Right hindlimb (tissue), 1 donor: ENCODE results near the gene GRM2.

ENCODE experiments used
- DNase-seq: peaks from one replicate; pipeline ENCODE4 v3.0.0-alpha.2; 2018

The GRM2 gene

DNA sequence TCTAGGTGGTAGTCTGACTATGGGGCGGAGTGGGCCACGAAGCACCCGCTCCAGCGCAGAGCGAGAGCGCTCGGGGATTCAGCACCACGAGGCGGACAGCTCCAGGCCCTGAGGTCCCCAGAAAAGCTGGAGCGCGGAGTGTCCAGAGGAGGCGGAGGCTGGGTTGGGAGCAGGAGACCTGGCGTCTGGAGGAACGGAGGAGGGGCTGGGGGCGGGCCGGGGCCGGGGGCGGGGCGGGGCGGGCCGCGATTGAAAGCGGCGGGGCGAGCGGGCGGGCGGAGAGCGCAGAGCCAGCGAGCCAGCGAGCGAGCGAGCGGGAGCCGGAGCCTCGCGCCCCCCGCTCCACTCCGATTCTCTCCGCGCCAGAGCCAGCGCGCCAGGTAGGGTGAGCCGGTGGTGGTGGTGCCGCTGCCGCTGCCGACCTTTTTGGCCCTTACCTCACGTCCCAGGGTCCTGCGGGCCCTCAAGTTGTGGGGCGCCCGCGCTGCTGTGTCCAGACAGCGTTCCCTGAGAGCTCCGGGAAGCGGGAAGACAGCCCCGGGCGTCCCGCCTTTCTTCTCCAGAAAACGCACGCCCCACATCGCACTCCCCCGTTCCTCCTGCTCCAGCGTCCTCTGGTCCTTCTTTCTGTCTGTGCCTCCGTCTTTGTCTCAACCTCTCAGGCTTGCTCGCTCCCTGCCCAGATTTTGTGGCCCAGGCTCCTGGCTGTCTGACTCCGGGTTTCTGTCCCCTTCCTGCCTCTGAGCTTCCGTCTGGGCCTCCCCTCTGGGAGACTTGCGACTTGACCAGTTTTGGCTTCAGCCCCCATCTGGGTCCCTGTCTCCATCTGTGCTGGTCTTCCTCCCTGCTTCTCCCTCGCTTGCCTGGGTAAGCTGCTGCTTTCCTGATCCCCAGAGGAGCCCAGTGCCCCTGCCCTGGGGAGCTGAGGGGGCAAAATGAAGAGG lies at the start of gene GRM2:
Gene GRM2 (plus strand): TSS at position 281 of the 944 bp plus-strand sequence. CDS start 1,916 bp downstream, outside the sequence.
- DNase-seq = peak; percentile 93

DNA sequence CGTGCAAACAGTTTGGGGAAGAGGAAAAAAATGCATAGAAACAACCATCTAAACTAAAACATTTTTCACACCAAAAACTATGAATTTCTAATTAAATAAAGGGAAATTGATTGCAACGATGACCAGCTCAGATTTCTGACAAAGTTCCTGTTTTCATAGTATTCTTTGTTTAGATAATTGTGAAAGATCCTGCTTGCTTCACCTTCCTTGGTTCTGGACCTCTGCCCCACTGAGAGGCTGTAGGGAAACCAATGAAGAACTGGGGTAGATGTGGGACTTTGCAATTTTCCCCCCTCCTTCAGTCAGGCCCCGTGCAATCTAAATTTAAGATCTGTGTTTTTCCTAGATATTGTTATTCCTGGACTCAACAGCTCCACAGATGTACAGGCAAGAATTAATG lies 49.6 kb upstream of the GRM2 start:
- no peak for DNase-seq

DNA sequence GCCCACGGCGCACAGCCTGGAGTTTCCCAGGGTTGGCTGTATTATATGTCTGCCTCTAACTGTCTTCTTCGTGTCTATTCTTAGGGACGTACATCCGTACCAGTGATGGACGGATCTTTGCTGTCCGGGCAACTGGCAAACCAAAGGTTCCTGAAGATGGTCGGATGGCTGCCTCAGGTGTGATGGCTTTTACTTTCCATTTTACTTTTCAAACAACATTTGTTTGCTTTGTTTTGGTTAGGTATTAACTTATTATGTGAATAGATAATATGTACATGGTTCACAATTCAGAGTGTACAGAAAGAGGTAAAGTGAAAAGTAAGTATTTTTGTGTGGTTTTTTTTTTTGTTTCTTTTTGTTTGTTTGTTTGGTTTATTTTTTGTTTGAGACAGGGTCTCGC lies 46.9 kb upstream of the GRM2 start:
- no peak for DNase-seq

DNA sequence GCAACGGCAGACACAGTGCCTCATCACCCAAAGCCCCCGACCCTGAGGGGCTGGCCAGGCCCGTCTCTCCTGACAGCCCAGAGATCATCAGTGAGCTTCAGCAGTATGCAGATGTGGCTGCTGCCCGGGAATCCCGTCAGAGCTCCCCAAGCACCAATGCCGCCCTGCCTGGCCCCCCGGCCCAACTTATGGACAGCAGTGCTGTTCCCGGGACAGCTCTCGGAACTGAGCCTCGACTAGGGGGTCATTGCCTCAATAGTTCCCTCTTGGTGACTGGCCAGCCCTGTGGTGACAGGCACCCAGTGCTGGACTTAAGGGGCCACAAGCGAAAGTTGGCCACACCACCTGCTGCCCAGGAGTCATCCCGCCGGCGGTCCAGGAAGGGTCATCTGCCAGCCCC lies 44.4 kb upstream of the GRM2 start:
- DNase-seq = no peak

DNA sequence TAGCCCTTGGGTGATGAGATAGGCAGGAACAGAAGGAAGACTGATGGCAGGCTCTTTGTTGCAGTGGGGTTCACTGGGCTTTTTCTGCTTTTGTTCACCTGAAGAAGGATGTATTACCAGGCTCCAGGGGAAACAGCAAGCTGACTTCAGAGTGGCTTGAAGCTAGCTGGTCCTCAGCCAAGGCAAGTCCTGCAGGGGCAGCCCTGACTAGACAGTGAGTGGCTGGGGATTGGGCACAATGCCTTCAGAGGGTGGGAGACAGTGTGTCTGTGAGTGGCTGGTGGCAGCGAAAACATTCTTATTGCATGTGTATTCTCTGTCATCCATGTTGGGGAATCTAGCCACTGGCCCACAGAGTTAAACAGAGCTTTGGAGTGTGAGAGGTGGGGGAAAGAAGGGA lies 38.1 kb upstream of the GRM2 start:
- DNase-seq = no peak

DNA sequence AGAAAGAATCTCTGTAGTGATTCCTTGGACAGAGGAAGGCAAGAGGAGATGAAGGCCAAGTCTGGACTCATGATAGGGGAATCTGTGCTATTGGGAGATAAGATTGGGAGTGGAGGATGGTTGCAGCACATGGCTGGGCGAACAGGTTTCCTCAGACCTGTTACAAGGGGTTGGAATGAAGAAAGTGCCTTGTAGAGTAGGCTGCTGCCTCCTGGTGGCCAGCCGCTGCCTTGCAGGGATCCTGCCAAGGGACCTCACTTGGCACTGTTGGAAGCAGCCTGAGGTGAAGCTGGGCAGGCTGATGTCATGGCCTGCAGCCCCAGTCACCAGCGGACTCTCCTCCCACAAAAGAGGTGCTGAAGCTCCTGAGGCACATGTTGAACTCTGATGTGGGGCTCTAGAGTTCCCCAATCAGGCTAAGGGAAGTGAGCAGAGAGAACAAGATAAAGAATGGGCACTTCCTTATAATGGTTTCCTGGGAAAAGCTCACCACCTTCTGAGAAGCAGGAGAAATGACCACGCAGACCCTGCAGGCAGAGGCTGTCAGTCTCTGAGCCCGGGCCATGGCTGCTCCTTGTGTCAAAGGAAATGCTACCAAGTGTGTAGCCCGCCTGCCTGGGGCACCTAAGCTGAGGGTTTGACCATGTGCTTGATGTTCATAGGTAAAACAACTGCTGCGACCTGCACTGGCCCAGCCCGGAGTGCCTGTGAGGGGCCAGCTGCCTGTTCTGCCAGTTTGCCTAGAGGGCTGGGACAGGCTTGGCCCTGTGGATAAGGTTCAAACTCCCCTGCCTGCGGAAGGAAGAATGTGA lies 37.4 kb upstream of the GRM2 start:
- DNase-seq = peak; percentile 81

DNA sequence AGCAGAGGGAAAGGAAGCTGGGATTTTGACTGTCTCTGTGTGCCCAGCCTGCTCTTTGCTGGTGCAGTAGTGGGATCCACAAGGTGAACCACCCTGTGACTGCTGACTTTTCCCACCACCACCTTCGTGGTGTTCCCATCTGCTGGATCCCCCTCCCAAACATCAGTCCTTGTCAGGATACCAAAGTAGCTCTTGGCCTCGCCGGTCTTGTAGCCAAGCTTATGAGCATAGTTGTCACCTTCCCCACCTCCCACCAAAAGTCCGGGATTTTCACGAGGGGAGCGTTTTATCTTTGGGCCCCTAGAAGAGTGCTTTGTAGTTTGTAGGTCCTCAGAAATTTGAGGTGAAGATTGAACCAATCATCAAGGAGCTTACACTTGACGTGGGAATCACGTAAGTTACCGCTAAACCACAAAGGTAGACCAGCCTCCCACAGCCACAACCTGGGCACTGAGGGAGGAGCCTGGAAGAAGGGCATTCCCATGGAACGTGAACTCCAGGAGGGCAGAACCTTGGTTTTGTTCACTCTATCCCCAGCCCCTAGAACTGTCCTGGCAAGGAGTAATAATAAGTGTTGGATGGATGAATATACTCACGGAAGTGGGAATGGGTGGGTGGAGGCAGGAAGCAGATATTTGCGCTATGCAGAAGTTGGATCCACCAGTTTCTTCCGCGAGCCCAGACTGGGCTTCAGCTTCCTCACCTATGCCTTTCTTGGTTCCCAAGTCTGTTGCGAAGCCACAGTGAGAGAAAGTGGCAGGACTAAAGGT lies 36.6 kb upstream of the GRM2 start:
- no peak for DNase-seq

DNA sequence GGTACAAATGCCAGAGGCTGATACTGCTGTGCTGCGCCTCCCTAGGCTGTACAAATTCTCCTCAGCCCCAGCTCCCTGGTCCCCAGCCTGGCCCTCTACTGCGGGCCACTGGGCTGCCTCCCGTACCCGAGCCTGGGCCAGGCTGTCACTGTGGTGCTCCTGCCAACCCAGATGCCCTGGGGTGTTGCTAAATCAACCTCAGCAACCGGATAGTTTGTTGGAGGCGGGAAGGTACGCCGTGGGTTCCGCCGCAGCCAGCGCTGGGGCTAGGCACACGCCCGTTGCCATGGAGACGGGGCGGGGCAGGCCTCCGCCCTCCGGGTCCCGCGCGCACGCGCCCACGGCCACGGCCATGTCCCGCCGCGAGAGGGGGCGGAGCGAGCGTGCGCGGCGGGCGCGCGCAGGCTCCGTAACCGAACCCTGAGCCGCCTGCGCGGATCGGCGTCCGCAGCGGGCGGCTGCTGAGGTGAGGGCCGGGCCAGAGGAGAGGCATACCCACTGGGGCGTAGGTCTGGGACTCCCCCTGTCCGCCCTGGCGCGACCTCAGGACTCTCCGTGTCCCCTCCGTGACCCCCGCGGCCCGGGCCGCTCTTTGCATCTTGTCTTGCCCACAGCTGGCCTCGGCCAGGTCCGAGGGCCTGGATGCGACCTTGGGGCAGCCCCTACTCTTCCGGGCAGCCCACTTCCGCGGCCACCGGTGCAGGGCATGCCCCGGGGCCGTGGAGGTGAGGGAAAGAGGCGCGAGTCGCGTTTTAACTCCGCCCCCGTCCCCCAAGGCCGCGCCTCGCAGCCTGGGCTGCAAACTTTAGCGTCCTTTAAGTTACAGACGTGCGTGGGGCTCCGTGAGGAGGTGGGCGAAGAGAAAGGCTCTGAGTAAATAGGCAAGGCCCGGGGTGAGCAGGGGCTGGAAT lies 35.8 kb upstream of the GRM2 start, which contains the start of gene TEX264:
Gene TEX264 (plus strand): TSS at position 430 of the 911 bp plus-strand sequence. CDS start 3,053 bp downstream, outside the sequence.
- DNase-seq = peak; percentile 88

DNA sequence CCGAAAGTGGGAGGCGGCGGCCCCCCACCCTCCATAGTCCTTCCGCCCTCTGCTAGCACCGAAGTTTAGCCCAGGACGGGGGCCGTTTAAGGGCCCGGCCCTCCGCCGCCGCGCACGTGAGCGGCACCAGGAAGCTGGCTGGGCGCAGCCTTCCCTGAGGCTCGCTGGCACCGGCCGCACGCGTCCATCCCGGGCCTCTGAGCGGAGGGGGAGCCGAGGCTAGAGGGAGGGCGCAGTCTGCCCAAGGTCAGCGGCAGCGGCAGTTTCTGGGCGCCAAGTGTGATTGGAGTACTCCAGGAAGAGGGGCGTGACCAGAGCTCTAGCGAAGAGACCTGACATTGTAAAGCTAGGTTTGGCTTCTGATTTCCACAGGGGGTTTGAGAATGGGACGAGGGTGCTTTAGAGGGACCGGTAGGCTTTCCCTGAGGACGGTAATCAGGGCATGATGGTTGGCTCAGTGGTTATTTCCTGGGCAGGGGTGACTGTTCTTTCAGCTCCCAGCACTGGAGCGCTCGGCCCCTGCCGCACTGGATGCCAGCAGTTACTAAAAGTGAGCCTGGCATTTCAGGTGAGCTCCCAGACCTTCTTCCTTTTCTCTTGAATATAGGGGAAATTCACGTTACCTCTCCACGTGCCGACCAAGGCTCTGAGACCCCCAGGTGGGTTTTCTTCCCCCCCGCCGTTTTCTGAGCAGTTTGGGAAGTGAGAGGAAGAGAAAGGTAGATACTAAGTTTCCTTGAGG lies 35.0 kb upstream of the GRM2 start:
- DNase-seq = peak; percentile 72

DNA sequence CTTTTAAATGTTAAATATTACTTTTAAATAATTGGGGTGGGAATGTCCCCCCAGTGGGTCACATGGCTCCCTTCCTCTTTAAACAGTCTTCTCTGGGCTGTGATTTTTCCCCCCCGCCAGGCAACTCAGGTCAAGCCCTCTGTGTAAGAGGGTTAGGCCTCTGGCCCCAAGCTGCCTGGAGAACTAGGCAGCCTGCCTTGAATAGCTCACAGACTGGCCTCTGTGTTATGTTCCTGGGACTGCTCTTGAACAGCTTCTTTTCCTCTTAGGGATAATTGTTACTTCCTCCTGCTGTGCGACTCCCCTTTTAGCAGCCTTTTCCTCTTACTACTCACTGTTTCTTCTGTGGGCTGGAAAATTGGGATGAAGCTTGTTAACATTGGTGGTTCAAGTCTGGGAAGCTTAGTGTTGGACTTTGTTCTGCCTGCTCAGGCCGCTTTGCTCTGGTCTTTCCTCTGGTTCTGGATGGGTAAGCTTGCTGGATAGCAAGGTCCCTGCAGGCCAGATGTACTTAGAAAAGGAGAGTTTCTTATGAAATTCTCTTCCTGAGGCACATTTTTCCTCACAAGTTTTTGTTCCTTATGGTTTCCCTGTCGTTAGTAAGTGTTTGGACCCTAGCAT lies 33.6 kb upstream of the GRM2 start:
- DNase-seq = no peak

DNA sequence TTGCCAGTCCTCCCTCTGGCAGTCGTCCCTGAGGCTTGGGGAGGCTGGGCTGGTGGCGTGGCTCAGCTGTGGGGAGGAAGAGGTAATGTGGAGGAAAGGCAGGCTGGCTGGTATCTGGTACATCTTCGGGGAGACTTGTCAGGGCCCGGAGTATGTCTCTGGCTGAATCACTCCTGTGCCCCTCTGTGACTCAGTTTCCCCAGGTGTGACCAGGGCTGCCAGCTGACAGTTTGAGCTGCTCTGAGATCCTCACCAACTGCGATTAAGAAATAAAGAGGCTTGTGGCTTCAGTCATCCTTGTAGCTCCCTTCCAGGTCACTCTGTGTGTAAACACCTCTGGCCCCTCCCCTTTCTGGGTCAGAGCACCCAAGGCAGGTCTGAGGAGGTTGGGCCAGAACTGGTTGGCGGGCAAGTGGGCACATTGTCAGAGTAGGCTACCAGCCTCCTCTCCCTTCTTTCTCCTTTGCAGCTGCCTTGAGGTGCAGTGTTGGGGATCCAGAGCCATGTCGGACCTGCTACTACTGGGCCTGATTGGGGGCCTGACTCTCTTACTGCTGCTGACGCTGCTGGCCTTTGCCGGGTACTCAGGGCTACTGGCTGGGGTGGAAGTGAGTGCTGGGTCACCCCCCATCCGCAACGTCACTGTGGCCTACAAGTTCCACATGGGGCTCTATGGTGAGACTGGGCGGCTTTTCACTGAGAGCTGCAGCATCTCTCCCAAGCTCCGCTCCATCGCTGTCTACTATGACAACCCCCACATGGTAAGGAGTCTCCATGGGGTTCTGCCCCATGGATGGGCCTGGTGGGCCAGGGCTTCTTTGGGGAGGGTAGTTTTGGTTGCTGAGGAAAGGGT lies 32.8 kb upstream of the GRM2 start:
- DNase-seq = no peak

DNA sequence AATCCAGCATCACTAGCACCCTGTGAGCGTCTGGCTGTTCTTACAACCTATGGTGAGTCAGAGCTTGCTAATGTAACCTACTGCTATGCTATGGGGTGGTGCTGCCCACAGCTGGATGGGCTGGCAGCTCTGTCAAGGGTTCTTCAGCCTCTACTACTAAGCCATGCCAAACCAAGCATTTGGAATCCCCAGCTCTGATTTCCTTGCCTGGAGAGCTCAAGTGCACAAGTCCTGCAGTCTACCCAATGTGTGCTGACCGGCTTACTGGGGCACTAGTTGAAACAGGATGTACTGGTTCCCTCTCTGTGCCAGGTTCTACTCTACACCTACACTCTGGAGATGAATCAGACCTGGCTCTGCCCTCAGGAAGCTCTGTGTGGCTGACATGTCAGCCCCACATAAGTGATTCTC lies 31.7 kb upstream of the GRM2 start:
- no peak for DNase-seq

DNA sequence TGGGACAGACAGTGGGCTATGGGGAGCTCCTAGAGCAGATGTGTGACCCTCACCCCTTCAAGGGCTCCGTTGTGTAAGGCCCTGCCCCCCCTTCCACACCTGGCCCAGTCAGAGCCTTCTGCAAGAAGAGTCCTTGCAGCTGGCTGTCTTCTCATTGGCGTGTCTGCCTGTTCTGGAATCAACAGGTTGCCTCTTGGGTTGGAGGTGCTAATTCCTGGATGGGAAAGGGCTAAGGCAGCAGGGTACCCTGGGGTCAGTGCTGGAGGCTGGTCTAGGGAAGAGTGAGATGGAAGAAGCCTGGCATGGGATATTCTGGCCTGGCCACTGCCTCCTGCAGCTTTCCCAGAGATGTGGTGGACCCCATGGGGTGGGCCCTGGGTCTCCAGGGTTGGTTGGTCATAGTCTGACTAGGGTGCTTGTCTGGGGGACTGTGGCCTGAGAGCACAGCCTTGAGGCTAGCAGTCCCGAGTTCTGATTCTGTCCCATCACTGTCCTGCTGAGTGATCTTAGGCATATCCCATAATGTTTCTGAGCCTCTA lies 30.7 kb upstream of the GRM2 start:
- no peak for DNase-seq

DNA sequence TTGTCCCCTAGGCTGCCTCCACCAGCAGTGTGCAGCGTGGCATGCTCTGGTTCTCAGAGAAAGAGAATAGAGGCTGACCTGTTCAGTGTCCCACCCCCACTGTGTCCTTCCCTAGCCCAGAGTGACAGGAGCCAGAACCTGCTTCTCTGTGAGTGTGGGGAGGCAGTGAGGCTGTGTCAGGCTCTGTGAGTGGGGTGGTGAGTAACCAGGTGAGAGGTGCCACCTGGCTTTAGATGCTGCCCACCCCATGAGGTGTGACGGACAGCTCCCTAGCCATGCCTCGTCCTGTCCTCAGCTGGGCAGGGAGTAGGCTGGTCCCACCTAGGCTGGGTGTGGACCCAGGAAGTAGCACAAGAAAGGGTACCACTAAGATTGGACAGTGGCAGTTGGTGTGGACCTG lies 29.5 kb upstream of the GRM2 start:
- no peak for DNase-seq

DNA sequence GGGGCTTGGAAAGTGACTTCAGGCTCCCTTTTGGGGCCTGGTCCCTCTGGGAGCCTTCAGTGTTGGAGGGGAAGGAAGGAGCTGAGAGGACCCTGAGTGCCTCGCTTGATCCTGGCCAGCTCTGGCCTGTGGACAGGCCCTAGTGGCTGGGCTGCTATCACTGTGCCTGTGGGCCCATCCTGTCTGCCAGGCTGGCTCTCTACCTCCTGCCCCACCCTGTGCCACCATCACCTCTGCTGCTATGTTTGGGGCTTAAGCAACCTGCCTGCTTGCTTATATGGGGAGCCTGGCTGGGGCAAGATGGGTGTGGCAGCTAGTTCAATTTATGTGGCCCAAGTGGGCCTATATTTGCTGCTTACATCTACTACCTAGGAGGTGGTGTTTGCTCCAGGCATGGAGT lies 28.7 kb upstream of the GRM2 start:
- DNase-seq = no peak

DNA sequence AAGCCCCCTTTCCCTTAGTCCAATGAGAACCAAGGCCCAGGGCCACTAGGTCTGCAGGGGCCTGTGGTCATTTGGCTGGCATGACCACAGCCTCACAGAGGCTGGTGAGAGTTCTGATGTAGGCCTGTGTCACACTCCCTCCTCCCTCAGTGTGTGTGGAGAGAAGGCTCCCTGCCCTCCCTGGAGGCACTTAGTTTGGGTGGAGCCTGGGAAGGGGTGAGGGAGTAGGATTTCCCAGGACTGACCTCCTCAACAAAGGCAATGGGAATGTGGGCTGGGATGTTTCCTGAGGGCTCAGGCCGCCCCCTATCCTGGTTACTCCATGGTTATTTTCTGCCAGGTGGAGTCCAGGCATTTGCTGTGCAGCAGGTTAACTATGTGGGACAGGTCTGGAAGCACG lies 28.2 kb upstream of the GRM2 start:
- no peak for DNase-seq

DNA sequence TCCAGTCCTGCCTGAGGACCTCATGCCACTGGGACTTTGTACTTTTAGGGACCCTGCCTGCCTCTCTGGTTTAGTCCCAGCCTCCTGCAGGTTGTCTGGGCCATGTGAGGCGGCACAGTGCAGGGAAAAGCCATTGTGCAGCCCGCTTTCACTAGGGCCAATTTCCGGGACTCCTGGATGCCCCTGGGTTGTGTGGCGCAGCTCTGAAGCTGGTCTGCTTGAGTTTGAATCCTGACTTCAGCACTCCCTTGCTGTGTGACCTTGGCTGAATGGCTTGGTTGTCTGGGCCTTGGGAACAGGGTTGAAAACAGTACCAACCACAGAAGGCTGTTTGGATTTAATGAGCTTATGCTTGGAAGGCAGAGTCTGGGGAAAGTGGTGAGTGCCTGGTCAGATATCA lies 27.6 kb upstream of the GRM2 start:
- no peak for DNase-seq

DNA sequence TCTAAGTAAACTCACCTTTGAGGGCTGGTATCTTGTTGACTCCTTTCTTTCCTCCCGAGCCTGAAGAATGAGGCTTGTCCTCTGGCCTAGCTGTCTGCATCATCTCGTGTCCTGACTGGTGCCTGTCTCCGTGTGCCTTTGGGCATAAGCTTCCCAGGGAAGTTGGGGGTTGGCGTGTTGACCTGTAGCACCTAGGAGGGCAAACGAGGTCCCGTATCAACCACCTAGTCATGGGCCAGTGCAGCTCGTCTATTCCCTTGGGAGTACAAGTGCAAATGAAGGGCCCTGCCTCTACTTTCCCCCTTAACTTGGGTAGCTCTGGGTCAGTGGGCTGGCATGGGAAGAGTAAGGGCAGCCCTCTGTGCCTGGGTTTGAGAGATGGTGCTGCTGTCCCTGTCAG lies 27.1 kb upstream of the GRM2 start:
- no peak for DNase-seq

DNA sequence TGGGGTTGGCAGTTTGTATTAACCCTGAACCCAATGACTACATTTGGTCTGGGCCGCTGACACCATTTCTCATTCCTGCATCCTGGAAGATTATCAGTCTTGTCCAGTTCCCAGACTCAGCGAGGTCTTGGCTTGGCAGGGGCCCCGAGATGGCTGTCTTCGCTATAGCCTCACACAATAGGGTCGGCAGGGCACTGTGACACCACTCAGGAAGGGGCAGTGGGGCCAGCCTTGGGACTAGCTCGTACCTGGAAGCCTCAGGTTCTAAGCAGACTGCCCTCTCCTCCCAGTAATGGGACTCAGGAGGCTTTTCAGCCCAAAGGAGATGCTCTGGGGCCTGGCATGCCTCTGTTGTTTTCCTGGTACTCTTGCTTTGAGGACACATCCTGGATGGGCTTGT lies 26.7 kb upstream of the GRM2 start:
- no peak for DNase-seq
